ENCODE results near the gene PPIP5K2. TPM values are rescaled to one million over a fixed set of nuclear protein-coding genes. Genes with fewer than 3 reads are reported as not detected.

The PPIP5K2 gene
- total RNA-seq, 1 donor from 2014 or later = 66.3 TPM

- no peaks in the 10 kb centered on the region for H3K36me3 Mint-ChIP-seq (ENCODE audit: low read depth, unreplicated experiment)
- no peak for DNase-seq (ENCODE audit: low spot score)
- H3K27me3 Mint-ChIP-seq (ENCODE audit: unreplicated experiment) = peaks cover 1% of the 10 kb centered on the region
- no peaks in the 10 kb centered on the region for H3K9me3 Mint-ChIP-seq (ENCODE audit: unreplicated experiment)
- no peak overlapping the region for H3K4me3 Mint-ChIP-seq (ENCODE audit: unreplicated experiment)
- H3K27ac Mint-ChIP-seq (ENCODE audit: unreplicated experiment) = no peak overlapping the region
- no peaks in the 10 kb centered on the region for H3K4me1 Mint-ChIP-seq (ENCODE audit: unreplicated experiment)
- TF ChIP-seq, protein P1, sequence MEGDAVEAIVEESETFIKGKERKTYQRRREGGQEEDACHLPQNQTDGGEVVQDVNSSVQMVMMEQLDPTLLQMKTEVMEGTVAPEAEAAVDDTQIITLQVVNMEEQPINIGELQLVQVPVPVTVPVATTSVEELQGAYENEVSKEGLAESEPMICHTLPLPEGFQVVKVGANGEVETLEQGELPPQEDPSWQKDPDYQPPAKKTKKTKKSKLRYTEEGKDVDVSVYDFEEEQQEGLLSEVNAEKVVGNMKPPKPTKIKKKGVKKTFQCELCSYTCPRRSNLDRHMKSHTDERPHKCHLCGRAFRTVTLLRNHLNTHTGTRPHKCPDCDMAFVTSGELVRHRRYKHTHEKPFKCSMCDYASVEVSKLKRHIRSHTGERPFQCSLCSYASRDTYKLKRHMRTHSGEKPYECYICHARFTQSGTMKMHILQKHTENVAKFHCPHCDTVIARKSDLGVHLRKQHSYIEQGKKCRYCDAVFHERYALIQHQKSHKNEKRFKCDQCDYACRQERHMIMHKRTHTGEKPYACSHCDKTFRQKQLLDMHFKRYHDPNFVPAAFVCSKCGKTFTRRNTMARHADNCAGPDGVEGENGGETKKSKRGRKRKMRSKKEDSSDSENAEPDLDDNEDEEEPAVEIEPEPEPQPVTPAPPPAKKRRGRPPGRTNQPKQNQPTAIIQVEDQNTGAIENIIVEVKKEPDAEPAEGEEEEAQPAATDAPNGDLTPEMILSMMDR (IDR thresholded peaks at IDR 0.05; ENCODE audit: unreplicated experiment) = no peak
These were observed 103.2 kb downstream of the PPIP5K2 start for GRCh38 chr5:103223031-103223955.

- Mint-ChIP-seq H3K27me3 (ENCODE audit: unreplicated experiment) (peaks cover 1% of the 10 kb centered on the region), H3K4me1 (ENCODE audit: unreplicated experiment) (no peaks in the 10 kb centered on the region), H3K4me3 (ENCODE audit: unreplicated experiment) (no peak overlapping the region), H3K9me3 (ENCODE audit: unreplicated experiment) (no peaks in the 10 kb centered on the region), H3K27ac (ENCODE audit: unreplicated experiment) (no peak overlapping the region), H3K36me3 (ENCODE audit: low read depth, unreplicated experiment) (no peaks in the 10 kb centered on the region)
- peak; percentile 47 for DNase-seq (ENCODE audit: low spot score)
- TF ChIP-seq, protein P1 (IDR thresholded peaks at IDR 0.05; ENCODE audit: unreplicated experiment) = peak; percentile 55
These were observed 104.2 kb downstream of the PPIP5K2 start for GRCh38 chr5:103224118-103224893.

DNA sequence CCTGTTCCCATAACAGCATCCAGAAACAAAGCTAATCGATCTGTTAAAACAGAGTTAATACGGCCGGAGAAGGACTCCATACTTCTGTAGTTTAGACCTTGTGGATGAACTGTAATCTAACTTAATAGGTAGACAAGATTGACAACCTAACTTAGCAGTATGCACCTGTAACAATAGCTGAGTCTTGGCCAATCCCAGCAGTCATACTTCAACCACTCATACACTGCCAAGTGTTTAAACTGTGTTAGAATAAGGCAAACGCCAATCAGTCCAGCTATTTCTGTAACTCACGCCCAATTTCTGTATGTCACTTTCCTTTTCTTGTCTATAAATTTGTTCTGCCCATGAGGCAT lies 104.8 kb downstream of the PPIP5K2 start:
- no peaks in the 10 kb centered on the region for H3K4me1 Mint-ChIP-seq (ENCODE audit: unreplicated experiment)
- H3K27me3 Mint-ChIP-seq (ENCODE audit: unreplicated experiment) = peaks cover 1% of the 10 kb centered on the region
- TF ChIP-seq, protein P1 (IDR thresholded peaks at IDR 0.05; ENCODE audit: unreplicated experiment) = no peak
- DNase-seq (ENCODE audit: low spot score) = no peak
- H3K36me3 Mint-ChIP-seq (ENCODE audit: low read depth, unreplicated experiment) = no peaks in the 10 kb centered on the region
- H3K9me3 Mint-ChIP-seq (ENCODE audit: unreplicated experiment) = no peaks in the 10 kb centered on the region
- no peak overlapping the region for H3K4me3 Mint-ChIP-seq (ENCODE audit: unreplicated experiment)
- H3K27ac Mint-ChIP-seq (ENCODE audit: unreplicated experiment) = no peak overlapping the region

DNA sequence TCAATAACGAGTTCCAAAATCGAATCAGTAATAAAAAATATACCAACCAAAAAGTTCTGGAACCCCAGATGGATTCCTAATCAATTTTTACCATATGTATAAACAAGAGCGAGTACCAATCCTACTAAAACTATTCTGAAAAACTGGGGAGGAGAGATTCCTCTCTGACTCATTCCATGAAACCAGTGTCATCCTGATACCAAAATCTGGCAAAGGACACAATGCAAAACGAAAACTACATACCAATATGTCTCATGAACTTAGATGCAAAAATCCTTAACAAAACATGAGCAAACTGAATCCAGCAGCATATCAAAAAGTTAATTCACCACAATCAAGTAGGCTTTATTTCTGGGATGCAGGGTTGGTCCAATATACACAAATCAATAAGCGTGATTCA lies 108.0 kb downstream of the PPIP5K2 start:
- Mint-ChIP-seq H3K4me1 (ENCODE audit: unreplicated experiment) (no peaks in the 10 kb centered on the region), H3K9me3 (ENCODE audit: unreplicated experiment) (no peaks in the 10 kb centered on the region), H3K4me3 (ENCODE audit: unreplicated experiment) (no peak overlapping the region), H3K36me3 (ENCODE audit: low read depth, unreplicated experiment) (no peaks in the 10 kb centered on the region), H3K27me3 (ENCODE audit: unreplicated experiment) (peaks cover 3% of the 10 kb centered on the region), H3K27ac (ENCODE audit: unreplicated experiment) (no peak overlapping the region)
- TF ChIP-seq, protein P1 (IDR thresholded peaks at IDR 0.05; ENCODE audit: unreplicated experiment) = no peak
- no peak for DNase-seq (ENCODE audit: low spot score)
